GM21825 (cell line): ENCODE measurements around the gene STAB1.

Experiments used
- ATAC-seq: cut with Tn5 transposase; IDR thresholded peaks from one replicate; pipeline ENCODE4 v1.9.1; 2021; ENCODE audit warnings: mild to moderate bottlenecking, moderate library complexity; ENCODE audit not compliant: unreplicated experiment

STAB1 gene

DNA sequence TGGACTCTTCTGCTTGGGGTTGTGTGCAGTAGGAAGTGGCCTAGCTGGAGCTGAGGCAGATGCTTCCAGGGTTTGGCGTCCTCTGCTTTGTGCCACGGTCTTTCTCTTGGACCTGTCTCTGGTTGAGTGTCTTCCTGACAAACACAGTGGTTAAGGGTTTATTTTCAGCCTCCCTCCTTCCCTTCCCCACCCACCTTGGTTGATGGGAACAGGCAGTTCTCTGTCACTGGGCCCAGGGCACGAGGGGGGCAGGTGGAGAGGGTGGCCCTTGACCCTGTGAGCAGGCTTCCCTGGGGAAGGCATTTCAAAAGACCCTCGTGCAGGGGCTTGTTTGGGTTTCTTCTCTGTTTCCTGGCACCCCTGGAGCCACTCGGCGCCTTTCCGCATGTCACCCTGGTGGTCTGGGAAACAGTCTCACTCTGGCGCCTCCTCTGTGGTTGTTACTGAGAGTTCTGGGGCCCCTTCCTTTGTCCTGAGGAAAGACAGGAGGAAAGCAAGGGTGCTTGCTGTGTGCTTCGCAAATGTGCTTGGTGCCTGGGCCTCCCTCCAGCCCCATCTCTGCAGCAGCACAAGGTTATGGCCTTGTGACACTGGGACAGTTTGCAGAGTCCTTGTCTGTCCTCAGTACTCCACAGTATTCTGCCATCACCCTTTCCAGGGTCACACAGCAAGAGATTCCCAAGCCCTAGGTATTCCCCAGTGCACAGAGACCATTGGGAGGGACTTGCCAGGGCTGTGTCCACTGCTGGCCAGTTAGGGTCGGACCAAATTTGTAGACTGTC, 10.3 kb upstream of the STAB1 start:
- ATAC-seq, result no peak

DNA sequence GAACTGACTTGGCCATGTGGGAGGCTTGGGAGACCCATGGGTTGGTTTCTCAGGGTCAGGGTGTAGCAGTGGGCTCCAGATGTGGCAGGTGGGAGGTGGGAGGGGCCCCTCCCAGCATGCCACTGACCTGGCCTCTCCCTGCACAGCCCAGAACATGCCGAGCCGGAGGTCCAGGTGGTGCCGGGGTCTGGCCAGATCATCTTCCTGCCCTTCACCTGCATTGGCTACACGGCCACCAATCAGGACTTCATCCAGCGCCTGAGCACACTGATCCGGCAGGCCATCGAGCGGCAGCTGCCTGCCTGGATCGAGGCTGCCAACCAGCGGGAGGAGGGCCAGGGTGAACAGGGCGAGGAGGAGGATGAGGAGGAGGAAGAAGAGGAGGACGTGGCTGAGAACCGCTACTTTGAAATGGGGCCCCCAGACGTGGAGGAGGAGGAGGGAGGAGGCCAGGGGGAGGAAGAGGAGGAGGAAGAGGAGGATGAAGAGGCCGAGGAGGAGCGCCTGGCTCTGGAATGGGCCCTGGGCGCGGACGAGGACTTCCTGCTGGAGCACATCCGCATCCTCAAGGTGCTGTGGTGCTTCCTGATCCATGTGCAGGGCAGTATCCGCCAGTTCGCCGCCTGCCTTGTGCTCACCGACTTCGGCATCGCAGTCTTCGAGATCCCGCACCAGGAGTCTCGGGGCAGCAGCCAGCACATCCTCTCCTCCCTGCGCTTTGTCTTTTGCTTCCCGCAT, 7.9 kb upstream of the STAB1 start:
- no peak for ATAC-seq

DNA sequence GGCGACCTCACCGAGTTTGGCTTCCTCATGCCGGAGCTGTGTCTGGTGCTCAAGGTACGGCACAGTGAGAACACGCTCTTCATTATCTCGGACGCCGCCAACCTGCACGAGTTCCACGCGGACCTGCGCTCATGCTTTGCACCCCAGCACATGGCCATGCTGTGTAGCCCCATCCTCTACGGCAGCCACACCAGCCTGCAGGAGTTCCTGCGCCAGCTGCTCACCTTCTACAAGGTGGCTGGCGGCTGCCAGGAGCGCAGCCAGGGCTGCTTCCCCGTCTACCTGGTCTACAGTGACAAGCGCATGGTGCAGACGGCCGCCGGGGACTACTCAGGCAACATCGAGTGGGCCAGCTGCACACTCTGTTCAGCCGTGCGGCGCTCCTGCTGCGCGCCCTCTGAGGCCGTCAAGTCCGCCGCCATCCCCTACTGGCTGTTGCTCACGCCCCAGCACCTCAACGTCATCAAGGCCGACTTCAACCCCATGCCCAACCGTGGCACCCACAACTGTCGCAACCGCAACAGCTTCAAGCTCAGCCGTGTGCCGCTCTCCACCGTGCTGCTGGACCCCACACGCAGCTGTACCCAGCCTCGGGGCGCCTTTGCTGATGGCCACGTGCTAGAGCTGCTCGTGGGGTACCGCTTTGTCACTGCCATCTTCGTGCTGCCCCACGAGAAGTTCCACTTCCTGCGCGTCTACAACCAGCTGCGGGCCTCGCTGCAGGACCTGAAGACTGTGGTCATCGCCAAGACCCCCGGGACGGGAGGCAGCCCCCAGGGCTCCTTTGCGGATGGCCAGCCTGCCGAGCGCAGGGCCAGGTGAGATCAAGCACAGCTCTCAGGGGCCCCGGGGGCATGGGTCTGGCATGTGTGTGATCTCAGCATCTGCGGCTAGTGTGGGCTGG, 7.1 kb upstream of the STAB1 start:
- no peak for ATAC-seq

DNA sequence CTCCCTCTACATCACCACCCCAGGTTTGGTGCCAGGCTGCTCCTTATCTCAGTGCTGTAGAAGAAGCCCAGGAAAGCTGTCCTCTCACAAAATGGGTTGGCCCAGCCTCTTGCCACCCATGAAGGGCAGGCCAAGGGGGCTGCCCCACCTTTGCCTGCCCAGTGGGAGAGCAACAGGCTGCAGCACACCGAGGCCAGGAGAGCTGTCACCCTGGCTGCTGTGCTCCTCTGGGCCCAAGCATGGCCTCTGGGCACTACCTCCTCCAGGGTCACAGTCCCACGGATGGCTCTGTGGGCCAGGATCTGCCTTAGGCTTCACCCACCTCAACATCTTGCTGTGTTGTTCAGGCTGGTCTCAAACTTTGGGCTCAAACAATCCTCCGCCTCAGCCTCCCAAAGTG, 6.4 kb upstream of the STAB1 start:
- no peak for ATAC-seq

DNA sequence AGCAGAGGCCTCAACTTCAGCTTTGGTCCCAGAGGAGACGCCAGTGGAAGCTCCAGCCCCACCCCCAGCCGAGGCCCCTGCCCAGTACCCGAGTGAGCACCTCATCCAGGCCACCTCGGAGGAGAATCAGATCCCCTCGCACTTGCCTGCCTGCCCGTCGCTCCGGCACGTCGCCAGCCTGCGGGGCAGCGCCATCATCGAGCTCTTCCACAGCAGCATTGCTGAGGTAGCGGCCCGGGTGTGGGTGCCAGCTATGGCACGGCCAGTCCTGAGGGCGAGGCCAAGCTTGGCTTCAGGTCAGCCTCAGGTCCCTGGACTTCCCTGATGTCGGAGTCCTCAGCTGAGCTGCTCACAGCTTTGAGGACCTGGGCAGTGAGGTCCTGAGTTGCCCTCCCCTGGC, 5.7 kb upstream of the STAB1 start:
- no peak for ATAC-seq

DNA sequence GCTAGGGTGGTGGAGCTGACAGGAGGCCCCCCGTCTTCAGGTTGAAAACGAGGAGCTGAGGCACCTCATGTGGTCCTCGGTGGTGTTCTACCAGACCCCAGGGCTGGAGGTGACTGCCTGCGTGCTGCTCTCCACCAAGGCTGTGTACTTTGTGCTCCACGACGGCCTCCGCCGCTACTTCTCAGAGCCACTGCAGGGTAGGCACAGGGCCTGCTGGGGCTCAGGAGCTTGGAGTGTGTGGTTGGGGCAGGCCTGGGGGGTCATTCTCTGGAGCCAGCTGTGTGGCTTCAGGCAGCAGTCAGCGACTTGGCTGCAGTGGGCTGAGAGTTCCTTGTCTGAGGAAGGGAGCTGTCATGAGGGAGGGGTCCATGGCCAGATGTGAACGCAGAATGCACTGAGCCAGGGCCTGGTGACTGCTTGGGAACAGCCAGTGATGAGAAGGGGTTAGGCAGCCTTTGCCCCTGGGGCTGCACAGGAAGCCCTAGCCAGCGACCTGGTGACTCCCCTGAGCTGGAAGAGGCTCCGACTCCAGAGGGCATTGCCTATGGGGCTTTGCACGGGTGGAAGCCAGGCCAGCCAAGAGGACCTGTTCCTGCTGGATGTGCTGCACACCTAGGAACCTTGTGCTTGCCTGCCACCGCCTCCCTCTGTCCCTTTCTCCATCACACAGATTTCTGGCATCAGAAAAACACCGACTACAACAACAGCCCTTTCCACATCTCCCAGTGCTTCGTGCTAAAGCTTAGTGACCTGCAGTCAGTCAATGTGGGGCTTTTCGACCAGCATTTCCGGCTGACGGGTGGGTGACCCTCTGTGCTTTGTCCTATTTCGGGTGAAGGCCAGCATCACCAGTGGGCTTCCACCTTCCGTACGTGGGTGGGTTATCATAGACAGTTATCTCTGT, 4.9 kb upstream of the STAB1 start:
- ATAC-seq, result no peak

DNA sequence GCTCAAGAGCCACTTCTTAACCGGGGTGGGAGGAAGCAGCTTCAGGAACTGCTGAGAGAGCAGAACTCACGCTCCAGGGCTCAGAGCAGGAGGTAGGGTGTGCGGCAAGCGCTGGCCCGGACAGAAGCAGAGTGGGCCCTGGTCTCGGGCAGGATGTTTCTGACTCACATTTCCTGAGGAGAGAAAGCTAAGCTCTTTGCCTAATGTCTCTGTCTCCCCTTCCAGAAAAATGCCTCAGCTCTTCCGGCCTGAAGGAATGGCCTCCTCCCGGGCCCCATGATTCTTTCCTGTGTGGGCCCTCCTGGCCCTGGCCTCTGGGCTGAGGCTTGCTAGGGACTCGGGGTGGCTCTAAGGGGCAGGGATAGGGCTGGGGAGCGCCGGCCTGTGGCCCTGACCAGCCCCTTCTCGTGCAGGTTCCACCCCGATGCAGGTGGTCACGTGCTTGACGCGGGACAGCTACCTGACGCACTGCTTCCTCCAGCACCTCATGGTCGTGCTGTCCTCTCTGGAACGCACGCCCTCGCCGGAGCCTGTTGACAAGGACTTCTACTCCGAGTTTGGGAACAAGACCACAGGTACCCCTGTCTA, 4.1 kb upstream of the STAB1 start:
- ATAC-seq, result no peak

DNA sequence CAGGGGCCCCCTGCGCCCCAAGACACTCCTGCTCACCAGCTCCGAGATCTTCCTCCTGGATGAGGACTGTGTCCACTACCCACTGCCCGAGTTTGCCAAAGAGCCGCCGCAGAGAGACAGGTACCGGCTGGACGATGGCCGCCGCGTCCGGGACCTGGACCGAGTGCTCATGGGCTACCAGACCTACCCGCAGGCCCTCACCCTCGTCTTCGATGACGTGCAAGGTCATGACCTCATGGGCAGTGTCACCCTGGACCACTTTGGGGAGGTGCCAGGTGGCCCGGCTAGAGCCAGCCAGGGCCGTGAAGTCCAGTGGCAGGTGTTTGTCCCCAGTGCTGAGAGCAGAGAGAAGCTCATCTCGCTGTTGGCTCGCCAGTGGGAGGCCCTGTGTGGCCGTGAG, 3.1 kb upstream of the STAB1 start:
- ATAC-seq, result no peak

DNA sequence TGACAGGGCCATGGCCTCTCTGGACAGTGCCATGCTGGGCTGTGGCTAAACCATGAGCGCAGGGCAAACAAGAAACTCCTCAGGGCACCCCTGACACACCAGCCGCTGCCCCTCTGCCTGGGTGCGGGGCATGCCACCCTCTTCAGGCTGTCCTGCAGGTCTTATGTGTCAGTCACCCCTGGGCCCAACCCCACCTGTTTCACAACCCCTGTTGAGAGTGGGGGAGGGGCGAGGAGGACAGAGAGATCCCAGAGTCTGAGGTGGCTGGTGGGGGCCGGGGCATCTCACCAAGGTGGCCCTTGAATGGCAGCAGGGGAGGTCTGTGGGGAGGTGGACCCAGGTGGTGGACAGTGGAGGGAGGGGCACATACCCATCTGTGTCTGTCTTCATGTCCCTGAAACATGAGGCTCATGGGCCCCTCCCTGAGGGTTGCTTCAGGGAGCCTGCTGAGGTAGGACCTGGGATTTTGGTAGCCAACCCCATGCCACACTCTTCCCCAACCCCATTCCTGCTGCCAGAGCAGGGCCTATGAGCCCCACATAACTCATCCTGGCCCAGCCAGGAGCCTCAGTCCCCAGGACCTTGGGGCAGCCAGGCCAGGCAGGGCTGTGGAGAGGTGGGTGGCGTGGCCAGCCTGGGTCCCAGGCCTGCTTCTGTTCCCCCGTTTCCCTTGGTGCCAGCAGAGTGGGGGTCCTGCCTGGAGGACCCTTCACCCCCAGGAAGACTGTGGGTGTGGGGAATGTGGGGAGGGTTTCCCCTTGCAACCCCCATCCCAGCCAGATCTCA, 1.7 kb upstream of the STAB1 start:
- ATAC-seq, result no peak

DNA sequence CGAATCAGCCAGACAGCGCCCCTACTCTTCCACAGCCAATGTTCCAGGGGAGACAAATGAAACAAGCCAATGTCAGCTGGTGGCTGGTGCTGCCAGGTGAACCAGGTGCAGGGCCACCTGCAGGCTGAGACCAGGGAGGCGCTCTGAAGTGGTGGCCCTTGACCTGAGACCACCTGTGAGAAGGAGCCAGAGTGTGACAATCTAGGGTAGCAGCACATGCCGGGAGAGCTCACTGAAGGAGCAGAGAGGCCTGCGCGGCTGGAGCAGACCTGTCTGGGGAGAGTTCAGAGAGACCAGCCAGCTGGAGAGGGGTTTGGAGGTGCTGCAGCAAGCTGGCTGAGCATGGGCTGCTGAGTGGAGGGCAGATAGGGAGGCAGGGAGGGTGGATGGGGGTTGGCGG, 693 bp upstream of the STAB1 start:
- no peak for ATAC-seq

DNA sequence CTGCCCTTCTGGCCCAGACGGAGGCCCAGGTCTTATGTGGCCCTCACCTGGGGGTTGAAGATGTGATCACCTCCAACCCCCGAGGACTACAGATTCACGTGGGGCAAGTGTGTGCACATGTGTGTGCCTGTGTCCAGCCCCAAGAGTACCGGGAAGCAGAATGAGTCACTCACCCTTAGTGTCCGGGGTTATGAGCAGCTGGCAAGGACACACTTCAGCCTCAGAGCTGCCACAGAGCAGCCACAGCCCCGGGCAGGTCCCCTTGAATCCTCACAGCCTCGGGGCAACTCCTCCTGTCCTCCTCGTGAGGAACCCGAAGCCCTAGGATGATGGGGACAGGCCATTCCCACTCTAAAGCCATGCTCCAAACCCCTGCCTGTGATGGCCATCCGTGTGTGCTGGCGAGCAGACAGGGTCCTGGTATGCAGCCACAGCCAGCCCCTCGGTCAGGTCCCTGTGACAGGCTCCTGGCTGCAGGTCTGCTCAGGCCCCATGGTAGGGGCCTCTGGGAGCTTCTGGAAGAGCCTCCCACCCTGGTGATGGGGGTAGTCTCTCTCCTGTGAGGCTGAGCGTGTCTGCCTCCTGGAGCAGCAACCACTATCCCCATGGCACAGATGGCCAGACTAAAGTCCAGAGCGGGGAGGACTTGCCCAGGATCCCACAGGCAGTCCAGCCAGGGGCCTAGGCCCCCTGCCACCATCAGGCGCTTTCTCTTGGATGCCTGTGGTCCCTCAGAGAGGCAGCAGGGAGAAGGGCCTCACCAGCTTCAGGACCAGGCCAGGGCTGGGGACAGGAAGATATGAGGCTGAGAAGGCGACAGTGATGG, 852 bp downstream of the STAB1 start:
- ATAC-seq, result no peak

DNA sequence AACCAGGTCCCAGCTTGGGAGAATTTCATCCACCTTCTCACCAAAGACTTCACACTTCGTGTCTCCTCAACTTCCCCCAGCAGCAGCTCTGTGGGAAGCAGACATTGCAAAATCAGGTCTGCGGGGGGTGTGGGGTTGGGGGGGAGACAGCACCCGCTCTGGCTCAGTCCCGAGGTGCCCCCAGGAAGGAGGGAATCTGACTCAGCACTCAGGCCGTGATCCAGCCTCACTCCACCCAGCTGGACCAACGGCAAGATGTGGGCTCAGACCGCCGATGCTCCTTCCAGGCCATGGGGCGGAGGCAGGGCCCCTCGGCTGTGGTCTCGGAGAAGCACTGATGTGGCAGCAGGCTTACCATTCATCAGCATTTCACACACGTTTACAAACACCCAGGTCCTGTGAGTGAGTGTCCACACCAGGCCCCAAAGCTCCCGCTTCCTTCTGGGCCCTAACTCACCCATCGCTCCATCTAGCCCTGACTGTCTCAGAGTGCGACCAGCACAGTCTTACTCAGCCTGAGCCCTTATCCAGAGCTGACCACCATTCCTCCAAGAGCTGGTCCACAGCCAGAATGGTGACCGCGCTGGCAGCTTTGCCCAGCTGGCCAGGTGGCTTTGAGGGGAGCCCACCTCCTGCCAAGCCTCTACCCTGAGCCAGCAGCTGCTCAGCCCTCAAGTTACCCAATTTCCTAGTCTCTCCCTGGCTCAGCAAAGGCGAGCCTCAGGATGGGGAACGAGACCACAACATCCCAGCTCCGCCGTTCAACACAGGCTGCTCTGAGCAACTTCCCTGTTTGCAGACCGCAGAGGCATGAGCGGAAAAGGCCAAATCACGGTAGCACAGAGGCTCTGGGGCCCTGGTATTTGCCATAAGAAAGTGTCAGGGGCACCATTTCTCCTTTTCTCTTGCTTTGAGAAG, 3.3 kb downstream of the STAB1 start:
- no peak for ATAC-seq

DNA sequence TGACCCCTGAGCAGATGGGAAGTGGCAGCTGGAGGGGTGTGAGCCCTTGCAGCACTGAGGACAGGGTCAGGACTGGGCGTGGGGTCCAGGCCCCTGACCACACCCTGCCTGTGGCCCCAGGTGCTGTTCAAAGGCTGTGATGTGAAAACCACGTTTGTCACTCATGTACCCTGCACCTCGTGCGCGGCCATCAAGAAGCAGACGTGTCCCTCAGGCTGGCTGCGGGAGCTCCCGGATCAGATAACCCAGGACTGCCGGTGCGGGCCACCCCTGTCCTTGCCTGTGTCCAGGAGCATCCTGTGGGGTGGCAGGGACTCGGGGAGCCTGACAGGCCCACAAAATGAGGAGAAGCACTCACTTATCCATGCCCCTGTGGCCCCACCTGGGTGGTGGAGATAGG, 5.9 kb downstream of the STAB1 start:
- no peak for ATAC-seq

DNA sequence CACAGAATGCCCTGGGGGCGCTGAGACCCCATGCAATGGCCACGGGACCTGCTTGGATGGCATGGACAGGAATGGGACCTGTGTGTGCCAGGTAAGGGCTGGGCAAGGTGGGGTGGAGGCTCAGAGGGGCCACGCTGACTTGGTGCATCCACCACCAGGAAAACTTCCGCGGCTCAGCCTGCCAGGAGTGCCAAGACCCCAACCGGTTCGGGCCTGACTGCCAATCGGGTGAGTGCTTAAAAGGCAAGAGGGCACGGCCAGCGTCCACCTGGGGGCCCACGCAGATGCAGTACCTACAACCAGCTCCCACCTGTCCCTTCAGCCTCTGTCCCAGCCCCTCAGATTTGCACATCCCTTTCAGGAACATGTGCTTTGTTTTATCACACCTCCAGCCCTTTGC, 6.9 kb downstream of the STAB1 start:
- no peak for ATAC-seq

DNA sequence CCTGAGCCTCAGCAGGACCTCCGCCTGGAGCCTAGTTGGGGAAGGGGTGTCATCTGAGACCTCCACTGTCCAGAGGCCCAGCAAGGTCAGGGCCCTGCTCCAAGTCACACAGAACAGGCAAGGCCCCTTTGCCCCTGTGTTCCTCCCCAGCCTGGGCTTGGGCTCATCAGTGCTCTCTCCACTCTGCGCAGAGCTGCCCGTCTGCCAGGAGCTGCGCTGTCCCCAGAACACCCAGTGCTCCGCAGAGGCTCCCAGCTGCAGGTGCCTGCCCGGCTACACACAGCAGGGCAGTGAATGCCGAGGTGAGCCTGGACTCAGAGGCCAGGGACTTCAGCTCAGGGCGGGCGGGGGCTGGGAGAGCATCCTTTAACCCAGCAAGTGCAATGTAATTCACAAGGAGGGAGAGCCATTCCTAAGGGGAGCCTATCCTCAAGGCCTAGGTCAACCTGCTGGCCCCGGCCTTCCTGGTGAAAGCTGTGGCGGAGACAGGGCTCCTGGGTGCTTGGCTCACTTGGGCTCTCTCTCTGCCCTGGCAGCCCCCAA, 7.7 kb downstream of the STAB1 start:
- ATAC-seq, result no peak

DNA sequence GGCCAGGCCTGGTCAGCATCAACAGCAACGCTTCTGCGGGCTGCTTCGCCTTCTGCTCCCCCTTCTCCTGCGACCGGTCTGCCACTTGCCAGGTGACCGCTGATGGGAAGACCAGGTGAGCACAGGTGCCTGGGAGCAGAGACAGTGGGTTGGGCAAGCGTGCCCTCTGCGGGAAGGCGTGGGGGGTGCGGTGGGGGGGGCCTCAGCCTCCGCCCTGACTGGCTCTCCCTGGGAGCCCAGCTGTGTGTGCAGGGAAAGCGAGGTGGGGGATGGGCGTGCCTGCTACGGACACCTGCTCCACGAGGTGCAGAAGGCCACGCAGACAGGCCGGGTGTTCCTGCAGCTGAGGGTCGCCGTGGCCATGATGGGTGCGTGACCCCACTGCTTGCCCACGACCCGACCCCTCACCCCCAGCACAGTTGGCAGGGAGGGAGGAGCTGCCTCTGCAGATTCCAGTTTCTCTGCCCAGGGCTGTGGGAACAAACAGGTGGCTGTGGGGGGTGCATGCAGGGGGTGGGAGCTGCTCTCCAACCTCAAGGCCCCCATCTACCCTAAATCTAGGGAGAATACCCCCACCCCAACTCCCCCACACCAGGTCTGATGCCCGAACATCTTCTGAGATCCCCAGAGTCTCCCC, 8.8 kb downstream of the STAB1 start:
- no peak for ATAC-seq

DNA sequence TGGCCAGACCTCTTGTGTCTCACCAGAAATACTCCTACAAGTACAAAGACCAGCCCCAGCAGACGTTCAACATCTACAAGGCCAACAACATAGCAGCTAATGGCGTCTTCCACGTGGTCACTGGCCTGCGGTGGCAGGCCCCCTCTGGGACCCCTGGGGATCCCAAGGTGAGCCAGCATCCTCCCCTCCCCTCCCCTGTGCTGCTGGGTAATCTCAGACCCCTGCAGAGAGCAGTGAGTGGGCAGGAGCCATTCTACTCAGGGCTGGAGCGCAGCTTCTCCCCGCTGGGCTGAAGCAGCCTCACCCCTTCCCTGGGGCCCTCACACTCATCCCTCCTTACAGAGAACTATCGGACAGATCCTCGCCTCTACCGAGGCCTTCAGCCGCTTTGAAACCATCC, 9.8 kb downstream of the STAB1 start:
- no peak for ATAC-seq
